CD4-positive, alpha-beta T cell treated with Interleukin-2 at 100 ng/mL for 4 hours (primary cell): ENCODE measurements around the gene NPFFR1.
"Not testable (repeated sequence)": the region's sequence is repeated elsewhere in the genome, so short reads cannot be mapped to it uniquely, and the experiment has no call there.

Experiments
- DNase-seq: peaks from one replicate; pipeline ENCODE4 v3.0.0-alpha.2; 2020; ENCODE audit warnings: low spot score

NPFFR1 gene

DNA sequence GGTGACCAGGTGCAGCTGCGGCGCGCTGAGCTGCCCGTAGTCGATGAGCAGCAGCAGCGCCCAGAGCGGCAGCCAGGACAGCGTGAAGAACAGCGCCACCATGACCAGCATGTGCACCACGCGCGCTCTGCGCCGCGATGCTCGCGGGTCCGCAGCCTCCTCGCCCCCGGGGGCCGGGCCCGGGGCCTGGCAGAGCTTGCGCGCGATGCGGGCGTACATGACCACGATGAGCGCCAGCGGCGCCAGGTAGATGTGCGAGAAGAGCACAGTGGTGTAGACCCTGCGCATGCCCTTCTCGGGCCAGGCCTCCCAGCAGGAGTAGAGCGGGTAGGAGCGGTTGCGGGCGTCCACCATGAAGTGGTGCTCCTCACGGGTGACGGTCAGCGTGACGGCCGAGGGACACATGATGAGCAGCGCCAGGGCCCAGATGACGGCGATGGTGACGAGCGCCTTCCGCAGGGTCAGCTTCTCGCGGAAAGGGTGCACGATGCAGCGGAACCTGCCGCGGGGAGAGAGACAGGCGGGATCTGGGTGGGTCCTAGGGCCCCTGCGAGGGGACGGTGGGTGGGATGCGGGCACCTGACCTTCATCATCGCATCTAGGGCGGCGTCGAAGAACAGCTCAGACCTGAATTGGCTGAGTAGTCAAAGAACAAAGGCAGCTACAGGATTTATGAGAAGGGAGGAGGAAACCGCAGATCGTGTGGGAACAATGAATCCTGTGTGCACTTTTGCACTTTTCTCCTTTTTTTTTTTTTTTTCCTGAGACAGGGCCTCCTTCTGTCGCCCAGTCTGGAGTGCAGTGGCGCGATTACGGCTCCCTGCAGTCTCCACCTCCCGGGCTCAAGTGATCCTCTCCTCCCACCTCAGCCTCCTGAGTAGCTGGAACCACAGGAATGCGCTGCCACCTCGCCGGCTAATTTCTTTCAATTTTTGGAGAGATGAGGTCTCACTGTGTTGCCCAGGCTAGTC is 28.2 kb downstream of the NPFFR1 start:
- DNase-seq, result peak; percentile 7

GRCh38 chr10:70254778-70255328 is 29.0 kb downstream of the NPFFR1 start:
- DNase-seq, result no peak

GRCh38 chr10:70253878-70254765 is 29.7 kb downstream of the NPFFR1 start:
- DNase-seq, result no peak

DNA sequence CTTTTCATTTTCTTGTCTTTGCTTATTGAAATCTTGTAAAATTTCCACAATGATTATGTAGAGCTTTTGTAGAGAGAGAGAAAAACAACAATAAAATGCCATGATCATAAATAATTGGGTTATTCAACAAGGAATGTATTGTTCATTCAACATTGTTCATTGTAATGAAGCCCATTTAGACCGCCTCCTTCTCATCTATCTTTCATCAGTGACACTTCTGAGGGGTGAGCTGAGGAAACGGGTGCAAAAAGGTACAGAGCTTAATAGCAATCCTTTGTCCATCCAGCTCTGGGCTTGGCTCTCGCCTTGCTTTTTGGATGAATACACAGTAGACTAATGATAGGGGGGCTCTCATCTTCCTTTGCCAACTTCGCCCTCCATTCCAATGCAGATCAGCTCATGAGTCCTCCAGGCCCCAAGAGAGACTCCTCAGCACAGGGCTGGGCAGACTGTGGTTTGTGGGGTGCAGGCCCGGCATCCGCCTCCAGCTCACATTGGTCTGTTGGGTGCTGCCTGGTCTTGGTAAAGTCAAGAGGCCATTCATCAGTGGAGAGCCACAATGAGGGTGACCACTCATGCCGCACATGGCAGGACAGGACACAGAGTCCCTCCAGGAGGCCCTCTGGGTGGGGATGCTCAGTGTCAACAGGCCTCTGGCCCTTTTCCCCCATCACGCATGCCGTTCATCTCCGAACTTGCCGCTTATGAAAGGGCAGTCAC is 32.7 kb downstream of the NPFFR1 start:
- no peak for DNase-seq

- DNase-seq, result no peak
Measured at GRCh38 chr10:70247360-70247759, 36.4 kb downstream of the NPFFR1 start.

DNA sequence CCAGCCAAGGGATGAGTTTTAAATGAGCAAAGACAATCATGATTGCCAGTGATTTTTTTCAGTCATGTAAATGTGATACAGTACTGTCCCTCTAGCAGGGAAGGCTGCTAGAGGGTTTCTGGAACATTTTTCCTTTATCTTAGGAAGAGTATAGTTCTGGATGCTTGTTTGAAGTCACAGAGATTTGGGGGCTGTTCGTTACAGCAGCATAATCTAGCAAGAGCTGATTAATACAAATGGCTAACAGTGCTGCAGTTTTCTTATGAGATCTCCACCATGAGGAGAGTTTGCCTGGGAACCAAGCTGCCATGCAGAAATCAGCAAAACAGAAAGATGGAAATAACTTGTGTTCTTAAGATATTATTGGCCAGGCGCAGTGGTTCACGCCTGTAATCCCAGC is 42.7 kb downstream of the NPFFR1 start:
- DNase-seq, result no peak

DNA sequence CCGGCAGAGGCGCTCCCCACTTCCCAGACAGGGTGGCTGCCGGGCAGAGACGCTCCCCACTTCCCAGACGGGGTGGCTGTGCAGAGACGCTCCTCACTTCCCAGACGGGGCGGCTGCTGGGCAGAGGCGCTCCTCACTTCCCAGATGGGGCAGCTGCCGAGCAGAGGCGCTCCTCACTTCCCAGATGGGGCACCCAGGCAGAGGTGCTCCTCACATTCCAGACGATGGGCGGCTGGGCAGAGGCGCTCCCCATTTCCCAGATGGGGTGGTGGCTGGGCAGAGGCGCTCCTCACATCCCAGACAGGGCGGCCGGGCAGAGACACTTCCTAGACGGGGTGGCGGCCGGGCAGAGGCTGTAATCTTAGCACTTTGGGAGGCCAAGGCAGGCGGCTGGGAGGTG is 43.8 kb downstream of the NPFFR1 start:
- DNase-seq, result not testable (repeated sequence)

DNA sequence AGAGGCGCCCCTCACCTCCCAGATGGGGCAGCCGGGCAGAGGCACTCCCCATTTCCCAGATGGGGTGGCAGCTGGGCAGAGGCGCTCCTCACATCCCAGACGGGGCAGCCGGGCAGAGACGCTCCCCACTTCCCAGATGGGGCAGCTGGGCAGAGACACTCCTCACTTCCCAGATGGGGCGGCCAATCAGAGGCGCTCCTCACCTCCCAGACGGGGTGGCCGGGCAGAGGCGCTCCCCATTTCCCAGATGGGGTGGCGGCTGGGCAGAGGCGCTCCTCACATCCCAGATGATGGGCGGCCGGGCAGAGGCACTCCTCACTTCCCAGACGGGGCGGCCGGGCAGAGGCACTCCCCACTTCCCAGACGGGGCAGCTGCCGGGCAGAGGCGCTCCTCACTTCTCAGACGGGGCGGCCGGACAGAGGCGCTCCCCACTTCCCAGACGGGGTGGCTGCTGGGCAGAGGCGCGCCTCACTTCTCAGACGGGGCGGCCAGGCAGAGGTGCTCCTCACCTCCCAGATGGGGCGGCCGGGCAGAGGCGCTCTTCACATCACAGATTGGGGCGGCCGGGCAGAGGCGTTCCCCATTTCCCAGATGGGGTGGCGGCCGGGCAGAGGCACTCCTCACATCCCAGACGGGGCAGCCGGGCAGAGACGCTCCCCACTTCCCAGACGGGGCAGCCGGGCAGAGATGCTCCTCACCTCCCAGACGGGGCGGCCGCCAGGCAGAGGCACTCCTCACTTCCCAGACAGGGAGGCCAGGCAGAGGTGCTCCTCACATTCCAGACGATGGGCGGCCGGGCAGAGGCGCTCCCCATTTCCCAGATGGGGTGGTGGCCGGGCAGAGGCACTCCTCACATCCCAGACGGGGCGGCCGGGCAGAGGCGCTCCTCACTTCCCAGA is 44.5 kb downstream of the NPFFR1 start:
- not testable (repeated sequence) for DNase-seq

GRCh38 chr10:70237958-70238536 is 45.8 kb downstream of the NPFFR1 start:
- not testable (repeated sequence) for DNase-seq

GRCh38 chr10:70234668-70235447 is 48.9 kb downstream of the NPFFR1 start:
- no peak for DNase-seq

DNA sequence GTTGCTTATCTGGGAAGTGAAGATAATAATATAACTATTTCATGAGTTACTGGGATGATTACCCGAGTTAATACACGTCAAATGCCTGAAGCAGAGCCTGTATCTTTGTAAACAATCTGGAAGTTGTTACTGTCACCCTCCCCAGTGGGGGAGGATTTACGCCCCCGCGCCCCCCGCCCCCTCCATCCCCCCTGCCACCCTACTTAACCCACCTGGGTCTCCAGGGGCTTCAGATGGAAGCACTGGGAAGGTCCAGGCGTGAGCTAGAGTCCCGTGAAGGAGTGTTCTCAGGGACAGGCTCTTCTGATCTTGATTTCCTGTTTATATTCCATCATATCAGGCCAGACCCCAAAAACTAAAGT is 49.9 kb downstream of the NPFFR1 start:
- DNase-seq, result no peak

- peak; percentile 99 for DNase-seq
Measured at GRCh38 chr10:70233109-70233938, 50.5 kb downstream of the NPFFR1 start, which contains the start of gene PPA1. Gene PPA1 (minus strand): TSS chr10:70233429. CDS start chr10:70233327, 102 bp downstream.

- DNase-seq, result no peak
Measured at GRCh38 chr10:70232859-70233108, 51.0 kb downstream of the NPFFR1 start.

DNA sequence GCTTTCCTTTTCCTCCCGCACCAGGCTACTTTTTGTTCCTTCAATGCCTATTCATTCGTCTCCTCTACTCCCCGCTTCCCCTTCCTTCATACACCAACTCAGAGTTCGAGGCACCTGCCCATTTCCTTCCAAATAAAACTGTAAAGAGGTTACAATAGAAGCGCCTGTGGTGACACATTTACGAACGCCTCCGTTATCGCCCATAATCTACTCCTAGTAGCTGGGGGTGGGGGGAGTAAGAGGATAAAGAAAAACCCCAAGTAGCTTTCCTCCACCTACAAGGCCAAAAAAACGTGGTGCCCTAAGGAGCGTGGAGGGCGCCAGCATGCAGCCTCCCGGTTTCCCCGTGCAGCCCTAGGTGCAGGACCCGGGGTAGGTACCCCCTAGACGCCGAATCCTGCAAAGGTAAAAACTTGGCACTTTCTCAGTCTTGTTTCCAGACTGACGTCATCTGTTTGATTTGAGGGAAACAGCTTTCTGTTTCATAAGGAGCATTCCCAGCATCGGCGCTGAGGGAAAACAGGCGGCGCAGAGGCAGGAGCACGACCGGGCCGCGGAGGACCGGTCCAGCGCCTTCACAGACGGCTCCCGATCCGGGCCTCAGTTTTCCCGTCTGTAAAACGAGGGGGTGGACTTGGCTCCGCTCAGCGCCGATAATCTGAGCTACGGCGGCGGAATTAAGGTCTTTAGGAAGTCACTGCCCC is 51.5 kb downstream of the NPFFR1 start:
- DNase-seq, result peak; percentile 50

- DNase-seq, result no peak
Measured at GRCh38 chr10:70228491-70228890, 55.3 kb downstream of the NPFFR1 start.

DNA sequence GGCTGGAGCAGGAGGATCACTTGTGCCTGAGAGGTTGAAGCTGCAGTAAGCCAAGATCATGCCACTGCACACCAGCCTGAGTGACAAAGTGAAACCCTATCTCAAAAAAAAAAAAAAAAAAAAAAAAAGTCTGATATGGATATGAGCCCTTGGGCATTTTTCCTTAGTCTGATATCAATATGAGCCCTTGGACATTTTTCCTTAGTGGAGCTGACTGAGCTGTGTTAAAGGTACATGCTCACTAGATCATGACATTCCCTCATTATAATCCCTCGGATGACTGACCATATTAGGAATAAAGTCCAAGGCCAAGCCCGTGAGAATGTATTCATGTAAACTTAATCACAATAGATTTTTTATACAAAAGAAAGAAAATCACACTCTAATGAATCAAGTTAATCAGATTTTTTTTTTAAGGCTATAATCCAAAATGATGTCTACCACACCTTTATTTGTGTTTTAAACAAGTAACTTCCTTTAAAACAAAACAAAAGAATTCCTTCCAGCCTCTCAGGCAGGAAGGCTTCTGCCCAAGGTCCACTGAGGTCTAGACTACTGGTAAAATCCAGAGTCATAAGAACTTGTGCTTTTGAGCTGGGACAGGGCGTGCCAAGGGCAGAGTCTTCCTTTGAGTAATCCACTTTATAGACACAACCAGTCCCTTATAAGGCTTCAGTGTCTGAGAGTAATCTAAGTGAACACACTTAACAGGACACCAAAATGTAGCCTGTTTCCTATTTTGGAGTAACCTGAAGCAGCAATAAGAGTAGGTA is 56.1 kb downstream of the NPFFR1 start:
- DNase-seq, result no peak

- DNase-seq, result no peak
Measured at GRCh38 chr10:70223728-70224127, 60.1 kb downstream of the NPFFR1 start.
